Suprapubic skin (tissue), 4 donors: ENCODE data around the gene BHLHE41. TPM values are rescaled to one million over a fixed set of nuclear protein-coding genes. Genes with fewer than 3 reads are reported as not detected.

Experiments
- DNase-seq, 2 donors: peaks; one replicate each; pipeline ENCODE4 v3.0.0-alpha.2; 2019; ENCODE audit warnings: low spot score in 2 of 2
- H3K27ac ChIP-seq: fragments of 200-600 bp; sonication (generic); one replicate; pipeline ENCODE4 v1.5.1; 2019
- H3K27me3 ChIP-seq: fragments of 200-600 bp; sonication (generic); one replicate; pipeline ENCODE4 v1.5.1; 2019
- H3K36me3 ChIP-seq: fragments of 200-600 bp; sonication (generic); one replicate; pipeline ENCODE4 v1.5.1; 2019
- H3K4me1 ChIP-seq: fragments of 200-600 bp; sonication (generic); one replicate; pipeline ENCODE4 v1.5.1; 2019
- H3K4me3 ChIP-seq: fragments of 200-600 bp; sonication (generic); one replicate; pipeline ENCODE4 v1.5.1; 2019; ENCODE audit warnings: mild to moderate bottlenecking
- H3K9me3 ChIP-seq: fragments of 200-600 bp; sonication (generic); one replicate; pipeline ENCODE4 v1.5.1; 2019
- EP300 ChIP-seq: sonication (generic); formaldehyde crosslinking; IDR thresholded peaks from one replicate; pipeline ENCODE4 v1.6.1; 2017; ENCODE audit warnings: antibody characterized with exemption
- POLR2A ChIP-seq, 2 donors: fragments of 450-650 bp; IDR thresholded peaks; one replicate each; pipeline ENCODE4 v1.6.1; 2017; ENCODE audit warnings: antibody characterized with exemption in 2 of 2, mild to moderate bottlenecking in 2 of 2, moderate library complexity in 2 of 2
- POLR2AphosphoS5 ChIP-seq, 3 donors: sonication (generic); formaldehyde crosslinking; IDR thresholded peaks; one replicate each; pipeline ENCODE4 v1.6.1; 2017; ENCODE audit warnings: antibody characterized with exemption in 3 of 3
- WGBS: methylation state at CpG from one replicate; pipeline ENCODE4 v1.1.5; 2018; 5-methylcytosine and 5-hydroxymethylcytosine counted together
- total RNA-seq, 4 donors: library from RNA; depleted of rRNA; stranded (reverse); fragments of >200 nt; gene quantifications; one replicate each; pipeline ENCODE4 v1.1.0, GENCODE V29; 2016
- TF ChIP-seq, protein P1 (sequence below), 2 donors: fragments of 200-600 bp in 1 of 2; fragments of 450-650 bp in 1 of 2; sonication (generic) in 1 of 2; IDR thresholded peaks; one replicate each; pipeline ENCODE4 v1.5.1; 2016 to 2019; ENCODE audit warnings: antibody characterized with exemption in 2 of 2, mild to moderate bottlenecking in 1 of 2, moderate library complexity in 1 of 2

The BHLHE41 gene
- total RNA-seq, 4 donors from 2014 or later, result 2.5 to 7.2 (median 5.6) TPM

DNA sequence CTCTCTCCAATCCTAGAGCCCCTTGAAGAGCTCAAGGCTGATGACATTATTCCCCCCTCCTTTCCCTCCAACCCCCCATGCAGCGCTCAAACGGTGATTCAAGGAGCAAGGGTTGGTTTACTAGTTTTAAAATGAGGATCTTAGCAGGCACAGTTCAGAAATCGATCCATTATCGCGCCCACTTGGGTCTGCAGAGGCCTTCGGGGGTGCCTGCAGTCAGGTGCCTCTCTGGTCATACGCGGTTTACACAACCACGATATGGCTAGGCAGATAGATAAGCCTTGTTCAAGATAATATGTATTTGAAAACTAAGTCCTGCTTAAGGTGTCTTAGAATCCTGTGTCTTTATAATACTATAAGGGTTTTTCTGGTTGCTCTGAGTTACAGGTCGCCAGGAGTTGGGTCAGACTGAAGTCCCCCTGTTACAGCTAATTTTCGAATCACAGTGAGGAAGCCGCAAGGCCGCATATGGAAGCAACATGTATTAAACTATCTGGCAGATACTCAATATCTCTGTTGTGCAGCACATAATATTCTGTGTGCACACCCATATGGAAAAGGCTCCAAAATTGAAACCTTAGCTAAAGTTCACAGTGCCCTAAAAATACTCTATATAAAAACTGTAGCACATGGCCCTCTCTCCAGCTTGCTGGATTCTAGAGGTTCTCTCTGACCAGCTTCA is 10.0 kb downstream of the BHLHE41 start:
- Histone ChIP-seq H3K4me3 (peak overlapping the region; percentile 46), H3K27me3 (no peaks in the 10 kb centered on the region), H3K4me1 (peaks cover 46% of the 10 kb centered on the region), H3K9me3 (no peaks in the 10 kb centered on the region), H3K27ac (peak overlapping the region; percentile 83), H3K36me3 (no peaks in the 10 kb centered on the region)
- DNase-seq, result peak in 1 of 2 donors; percentile 66
- TF ChIP-seq, protein P1, sequence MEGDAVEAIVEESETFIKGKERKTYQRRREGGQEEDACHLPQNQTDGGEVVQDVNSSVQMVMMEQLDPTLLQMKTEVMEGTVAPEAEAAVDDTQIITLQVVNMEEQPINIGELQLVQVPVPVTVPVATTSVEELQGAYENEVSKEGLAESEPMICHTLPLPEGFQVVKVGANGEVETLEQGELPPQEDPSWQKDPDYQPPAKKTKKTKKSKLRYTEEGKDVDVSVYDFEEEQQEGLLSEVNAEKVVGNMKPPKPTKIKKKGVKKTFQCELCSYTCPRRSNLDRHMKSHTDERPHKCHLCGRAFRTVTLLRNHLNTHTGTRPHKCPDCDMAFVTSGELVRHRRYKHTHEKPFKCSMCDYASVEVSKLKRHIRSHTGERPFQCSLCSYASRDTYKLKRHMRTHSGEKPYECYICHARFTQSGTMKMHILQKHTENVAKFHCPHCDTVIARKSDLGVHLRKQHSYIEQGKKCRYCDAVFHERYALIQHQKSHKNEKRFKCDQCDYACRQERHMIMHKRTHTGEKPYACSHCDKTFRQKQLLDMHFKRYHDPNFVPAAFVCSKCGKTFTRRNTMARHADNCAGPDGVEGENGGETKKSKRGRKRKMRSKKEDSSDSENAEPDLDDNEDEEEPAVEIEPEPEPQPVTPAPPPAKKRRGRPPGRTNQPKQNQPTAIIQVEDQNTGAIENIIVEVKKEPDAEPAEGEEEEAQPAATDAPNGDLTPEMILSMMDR (IDR thresholded peaks at IDR 0.05), result no peak
- TF ChIP-seq POLR2AphosphoS5 (IDR thresholded peaks at IDR 0.05), result no peak
- no peak for TF ChIP-seq EP300
- TF ChIP-seq POLR2A (IDR thresholded peaks at IDR 0.05), result no peak
- WGBS, result 15% methylated on average over 13 of the region's 13 CpGs

DNA sequence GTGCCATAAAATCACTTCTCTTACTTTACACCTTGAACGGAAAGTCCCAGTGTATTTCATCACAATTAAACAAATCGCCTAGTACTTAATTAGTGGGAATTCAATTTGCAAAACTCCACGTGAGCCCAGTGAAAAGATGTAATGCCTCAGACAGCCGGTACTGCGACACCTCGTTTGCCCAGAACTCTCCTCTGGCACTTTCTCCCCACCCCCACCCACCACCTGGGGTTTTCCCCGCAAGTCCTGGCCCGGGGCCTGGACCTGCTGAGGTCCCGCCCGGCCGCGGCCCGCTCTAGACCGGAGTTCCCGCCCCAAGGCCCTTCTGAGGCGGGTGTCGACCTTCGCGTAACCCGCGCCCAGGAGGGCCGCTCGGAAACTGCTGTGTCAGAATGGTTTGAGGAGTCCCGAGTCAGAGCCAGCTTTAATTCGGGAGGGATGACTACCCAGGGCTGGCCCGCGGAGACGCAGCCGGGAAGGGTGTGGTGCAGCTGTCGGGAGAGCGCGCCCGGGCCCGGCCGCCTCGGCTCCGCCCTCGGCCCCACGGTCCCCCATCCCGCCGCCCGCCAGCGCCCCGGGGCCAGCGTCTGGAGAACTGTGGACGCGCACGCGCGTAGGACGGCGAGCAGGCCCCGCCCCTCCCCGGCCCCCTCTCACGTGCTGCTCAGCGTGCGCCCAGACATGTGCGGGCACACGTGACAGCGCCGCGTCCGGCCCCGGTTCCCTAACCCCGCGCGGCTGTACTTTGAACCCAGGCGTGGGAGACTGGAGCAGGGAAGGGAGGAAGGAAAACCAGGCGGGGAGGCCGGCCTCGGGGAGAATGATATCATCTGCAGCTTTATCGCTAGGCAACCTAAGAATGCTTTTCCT is 10.8 kb downstream of the BHLHE41 start:
- WGBS, result 2% methylated on average over 18 of the region's 72 CpGs
- Histone ChIP-seq H3K4me3 (peak overlapping the region; percentile 46), H3K27me3 (no peaks in the 10 kb centered on the region), H3K9me3 (no peaks in the 10 kb centered on the region), H3K27ac (peak overlapping the region; percentile 83), H3K36me3 (no peaks in the 10 kb centered on the region), H3K4me1 (peaks cover 50% of the 10 kb centered on the region)
- DNase-seq, result peak; percentile 94 to 95
- TF ChIP-seq, protein P1 (IDR thresholded peaks at IDR 0.05), result peak in 1 of 2 donors; percentile 27
- TF ChIP-seq EP300, result peak; percentile 2
- peak in 1 of 2 donors; percentile 55 for TF ChIP-seq POLR2A (IDR thresholded peaks at IDR 0.05)
- peak in 2 of 3 donors; percentile 65 to 72 for TF ChIP-seq POLR2AphosphoS5 (IDR thresholded peaks at IDR 0.05)

- no peaks in the 10 kb centered on the region for H3K27me3 ChIP-seq
- DNase-seq, result no peak
- 24% methylated on average over 6 of the region's 6 CpGs for WGBS
Measured at GRCh38 chr12:26113181-26113654, 11.6 kb downstream of the BHLHE41 start.

GRCh38 chr12:26112703-26113147 is 12.1 kb downstream of the BHLHE41 start:
- no peak for TF ChIP-seq EP300
- TF ChIP-seq, protein P1 (IDR thresholded peaks at IDR 0.05), result no peak
- no peak for TF ChIP-seq POLR2AphosphoS5 (IDR thresholded peaks at IDR 0.05)
- no peak for TF ChIP-seq POLR2A (IDR thresholded peaks at IDR 0.05)
- H3K27me3 ChIP-seq, result no peaks in the 10 kb centered on the region
- no peak for DNase-seq
- no peak overlapping the region for H3K4me3 ChIP-seq
- no peaks in the 10 kb centered on the region for H3K9me3 ChIP-seq
- H3K36me3 ChIP-seq, result no peaks in the 10 kb centered on the region
- peaks cover 50% of the 10 kb centered on the region for H3K4me1 ChIP-seq
- H3K27ac ChIP-seq, result peak overlapping the region; percentile 83
- 49% methylated on average over 8 of the region's 8 CpGs for WGBS

More at GRCh38 chr12:26113181-26113654, 11.6 kb downstream of the BHLHE41 start:
- TF ChIP-seq POLR2A (IDR thresholded peaks at IDR 0.05), result no peak
- TF ChIP-seq POLR2AphosphoS5 (IDR thresholded peaks at IDR 0.05), result peak in 1 of 3 donors; percentile 30
- H3K27ac ChIP-seq, result peak overlapping the region; percentile 83
- peak overlapping the region; percentile 46 for H3K4me3 ChIP-seq
- H3K36me3 ChIP-seq, result no peaks in the 10 kb centered on the region
- no peaks in the 10 kb centered on the region for H3K9me3 ChIP-seq
- peaks cover 50% of the 10 kb centered on the region for H3K4me1 ChIP-seq

DNA sequence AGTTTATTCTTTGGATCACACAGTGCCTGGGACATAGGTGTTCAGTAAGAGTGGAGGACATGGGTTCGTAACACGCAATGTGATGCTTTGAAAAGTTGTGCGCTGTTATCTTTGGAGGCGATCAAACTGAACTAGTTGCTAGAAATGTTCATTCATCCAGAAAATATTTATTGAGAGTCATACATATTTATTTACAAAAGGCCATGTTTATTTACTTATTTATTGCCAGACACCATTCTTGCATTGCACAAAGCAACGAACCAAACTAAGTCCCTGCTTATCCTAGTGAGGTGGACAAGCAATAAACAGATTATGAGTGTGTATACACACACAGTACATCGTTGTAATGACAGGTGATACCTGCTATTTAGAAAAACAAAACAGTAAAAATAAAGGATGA is 12.6 kb downstream of the BHLHE41 start:
- Histone ChIP-seq H3K27ac (peak overlapping the region; percentile 83), H3K4me3 (no peak overlapping the region), H3K36me3 (no peaks in the 10 kb centered on the region), H3K4me1 (peaks cover 47% of the 10 kb centered on the region), H3K9me3 (no peaks in the 10 kb centered on the region), H3K27me3 (no peaks in the 10 kb centered on the region)
- TF ChIP-seq, protein P1 (IDR thresholded peaks at IDR 0.05), result no peak
- TF ChIP-seq POLR2A (IDR thresholded peaks at IDR 0.05) (no peak), POLR2AphosphoS5 (IDR thresholded peaks at IDR 0.05) (no peak), EP300 (no peak)
- no peak for DNase-seq
- 85% methylated on average over 6 of the region's 6 CpGs for WGBS
